B cell (primary cell): ENCODE results near the gene MGA. TPM values are rescaled to one million over a fixed set of nuclear protein-coding genes. Genes with fewer than 3 reads are reported as not detected.

ENCODE experiments used
- ATAC-seq: fragments of 200-7000 bp; cut with Tn5 transposase; one replicate; pipeline ENCODE4 v1.10.0; 2021; ENCODE audit warnings: low read depth, mild to moderate bottlenecking, moderate number of reproducible peaks, moderate library complexity
- CTCF ChIA-PET: fragments of 350-600 bp; sonication (Branson Sonifier 250); formaldehyde crosslinking; loops from one replicate; lab custom pipeline; 2021; ENCODE audit warnings: antibody characterized with exemption, inconsistent platforms; lab: Charles Lee
- POLR2A ChIA-PET: fragments of 350-600 bp; sonication (Branson Sonifier 250); formaldehyde crosslinking; loops from one replicate; lab custom pipeline; 2021; ENCODE audit warnings: antibody characterized with exemption; lab: Charles Lee
- DNase-seq: peaks from one replicate; pipeline ENCODE4 v3.0.0; 2013
- H2AFZ ChIP-seq: 2 replicates; pipeline ENCODE4 v1.6.1; 2012; ENCODE audit warnings: mild to moderate bottlenecking, low read depth, low read length; ENCODE audit not compliant: insufficient read depth, poor library complexity, severe bottlenecking
- H3K27ac ChIP-seq, 2 donors: 1 replicate in 1 of 2; 2 replicates in 1 of 2; pipeline ENCODE4 v1.5.1; 2012 to 2013; ENCODE audit warnings: low read length in 2 of 2, mild to moderate bottlenecking in 2 of 2, moderate library complexity in 1 of 2
- H3K27me3 ChIP-seq, 4 experiments: fragments of 200-600 bp in 1 of 4; sonication (generic) in 1 of 4; replicated peaks in 1 of 4; 1 replicate in 2 of 4; 2 replicates in 2 of 4; pipeline versions ENCODE4 v1.6.1 to v1.7.0; 2013 to 2016; ENCODE audit warnings: low read length in 3 of 4, mild to moderate bottlenecking in 2 of 4, mixed read lengths in 1 of 4, moderate library complexity in 1 of 4; ENCODE audit not compliant: insufficient read depth in 4 of 4, control insufficient read depth in 3 of 4; ENCODE audit errors: control extremely low read depth in 1 of 4
- H3K36me3 ChIP-seq, 2 experiments: replicated peaks in 1 of 2; 1 replicate in 1 of 2; 2 replicates in 1 of 2; pipeline versions ENCODE4 v1.6.1 to v1.7.1; 2013; ENCODE audit warnings: low read length in 1 of 2; ENCODE audit not compliant: insufficient read depth in 2 of 2, control insufficient read depth in 1 of 2; ENCODE audit errors: control extremely low read depth in 1 of 2, extremely low read depth in 1 of 2
- H3K4me1 ChIP-seq, 2 donors: fragments of 200-600 bp in 1 of 2; sonication (generic) in 1 of 2; 1 replicate in 1 of 2; 2 replicates in 1 of 2; pipeline versions ENCODE4 v1.5.1 to v1.6.1; 2013 to 2017; ENCODE audit warnings: low read length in 2 of 2; ENCODE audit not compliant: control insufficient read depth in 2 of 2, insufficient read depth in 2 of 2
- H3K4me2 ChIP-seq: replicated peaks from 2 replicates; pipeline ENCODE3; 2012; ENCODE audit warnings: mild to moderate bottlenecking, low read depth, low read length; ENCODE audit not compliant: poor library complexity, severe bottlenecking
- H3K4me3 ChIP-seq, 5 experiments: fragments of 200-600 bp in 1 of 5; sonication (generic) in 1 of 5; 1 replicate in 3 of 5; 2 replicates in 2 of 5; pipeline versions ENCODE4 v1.5.1 to v1.7.0; 2011 to 2016; ENCODE audit warnings: low read length in 4 of 5, mild to moderate bottlenecking in 4 of 5, low read depth in 2 of 5, control low read depth in 1 of 5, moderate library complexity in 1 of 5; ENCODE audit not compliant: insufficient read depth in 1 of 5; ENCODE audit errors: control extremely low read depth in 1 of 5, extremely low read depth in 1 of 5
- H3K79me2 ChIP-seq: fragments of 200-600 bp; sonication (generic); one replicate; pipeline ENCODE4 v1.6.0; 2016; ENCODE audit warnings: low read length; ENCODE audit not compliant: control insufficient read depth, insufficient read depth
- H3K9ac ChIP-seq: fragments of 200-600 bp; sonication (generic); 2 replicates; pipeline ENCODE4 v1.6.1; 2017; ENCODE audit warnings: mild to moderate bottlenecking, low read length, moderate library complexity
- H3K9me3 ChIP-seq, 3 donors: one replicate each; pipeline versions ENCODE4 v1.6.1 to v1.7.1; 2013; ENCODE audit warnings: low read length in 2 of 3; ENCODE audit not compliant: control insufficient read depth in 2 of 3, insufficient read depth in 1 of 3; ENCODE audit errors: control extremely low read depth in 1 of 3
- H4K20me1 ChIP-seq: 2 replicates; pipeline ENCODE4 v1.6.0; 2012; ENCODE audit warnings: mild to moderate bottlenecking, low read length; ENCODE audit not compliant: insufficient read depth, control insufficient read depth, poor library complexity, severe bottlenecking
- H3K27ac Mint-ChIP-seq: one replicate; pipeline ENCODE4 v1.8.0; 2021; ENCODE audit warnings: mixed read lengths
- H3K27me3 Mint-ChIP-seq: one replicate; pipeline ENCODE4 v1.8.0; 2021; ENCODE audit warnings: mixed read lengths
- H3K4me1 Mint-ChIP-seq: one replicate; pipeline ENCODE4 v1.8.0; 2021; ENCODE audit warnings: mixed read lengths
- H3K4me3 Mint-ChIP-seq: one replicate; pipeline ENCODE4 v1.8.0; 2021; ENCODE audit warnings: mixed read lengths
- H3K9me3 Mint-ChIP-seq: one replicate; pipeline ENCODE4 v1.8.0; 2022; ENCODE audit warnings: mixed read lengths; ENCODE audit not compliant: insufficient read depth
- CTCF ChIP-seq: fragments of 200-600 bp; IDR thresholded peaks from one replicate; pipeline ENCODE4 v1.8.0; 2022; ENCODE audit warnings: antibody characterized with exemption, mild to moderate bottlenecking
- EZH2 ChIP-seq: IDR thresholded peaks from 2 replicates; pipeline ENCODE4 v1.6.1; 2012; ENCODE audit warnings: borderline replicate concordance, low read depth, mild to moderate bottlenecking, moderate library complexity, low read length; ENCODE audit not compliant: insufficient read depth, poor library complexity, severe bottlenecking
- WGBS: methylation state at CpG from one replicate; pipeline ENCODE4 v1.1.5; 2013; ENCODE audit warnings: missing lambda C conversion rate; ENCODE audit not compliant: insufficient coverage; 5-methylcytosine and 5-hydroxymethylcytosine counted together
- intact Hi-C: fragments of 100-400 bp; cut with micrococcal nuclease; formaldehyde crosslinking; loops from one replicate; pipeline ENCODE4 v1.10.0; 2022
- polyA plus RNA-seq: library from polyadenylated mRNA; depleted of rRNA; stranded (reverse); fragments of >200 nt; gene quantifications from 2 replicates; pipeline ENCODE4 v1.2.3, GENCODE V29; 2012
- total RNA-seq, 2 donors: library from RNA; stranded (reverse); fragments of 120-200 nt in 1 of 2; gene quantifications; 1 replicate in 1 of 2; 2 replicates in 1 of 2; pipeline versions ENCODE4 v1.2.3 to v1.2.4, GENCODE V29; 2013 to 2022

The MGA gene
- total and polyA plus RNA-seq, 2 donors (not counting 1 experiment from before 2014, with no cell fraction given), result 5.4 to 79.7 TPM

GRCh38 chr15:41780727-41781126 lies 120.5 kb downstream of the MGA start:
- no peak overlapping the region for H3K9ac ChIP-seq
- H4K20me1 ChIP-seq, result no peaks in the 10 kb centered on the region
- ChIA-PET CTCF (interaction anchor here (1.0 to 20.0 kb wide), 4 partner anchors 8 to 124 kb away, joined by 3 to 716 read pairs (median 36); partner anchors contain the start of gene MAPKBP1), POLR2A (interaction anchor here (1.1 kb wide), 1 partner anchor 22 kb away, joined by 3 read pairs; no protein-coding TSS in a partner anchor)
- H2AFZ ChIP-seq, result no peak overlapping the region
- Mint-ChIP-seq H3K27ac (no peak overlapping the region), H3K9me3 (no peaks in the 10 kb centered on the region), H3K4me1 (peaks cover 66% of the 10 kb centered on the region), H3K4me3 (no peak overlapping the region), H3K27me3 (no peaks in the 10 kb centered on the region)
- intact Hi-C loops, result no loop called here
- no peaks in the 10 kb centered on the region for H3K36me3 ChIP-seq
- no peaks in the 10 kb centered on the region for H3K27me3 ChIP-seq
- ATAC-seq, result no peak
- H3K4me1 ChIP-seq, result peaks cover 25 to 30% of the 10 kb centered on the region in 2 donors
- TF ChIP-seq EZH2 (no peak), CTCF (no peak)
- peaks cover 0 to 5% (median 0%) of the 10 kb centered on the region in 3 donors for H3K9me3 ChIP-seq
- WGBS, result no CpG with 5 or more reads among the region's 1 CpG
- no peak for DNase-seq
- H3K27ac ChIP-seq, result no peak overlapping the region
- no peak overlapping the region for H3K4me3 ChIP-seq
- H3K4me2 ChIP-seq, result no peak overlapping the region
- peaks cover 76% of the 10 kb centered on the region for H3K79me2 ChIP-seq
